Prostate gland (tissue), 2 donors: ENCODE measurements around the gene ZEB2. TPM values are rescaled to one million over a fixed set of nuclear protein-coding genes. Genes with fewer than 3 reads are reported as not detected.

ENCODE experiments used
- DNase-seq: peaks from one replicate; pipeline ENCODE4 v3.0.0-alpha.2; 2019; ENCODE audit warnings: low spot score
- H3K27ac ChIP-seq, 2 donors: fragments of 200-600 bp; sonication (generic); 2 replicates each; pipeline ENCODE4 v1.5.1; 2017 to 2019
- H3K27me3 ChIP-seq: fragments of 200-600 bp; sonication (generic); replicated peaks from 2 replicates; pipeline ENCODE4 v1.5.1; 2019; ENCODE audit not compliant: insufficient read depth
- H3K36me3 ChIP-seq, 2 donors: fragments of 200-600 bp; sonication (generic); 1 replicate in 1 of 2; 2 replicates in 1 of 2; pipeline versions ENCODE4 v1.5.1 to v1.8.1; 2017 to 2019
- H3K4me1 ChIP-seq: fragments of 200-600 bp; sonication (generic); replicated peaks from 2 replicates; pipeline ENCODE4 v1.5.1; 2019
- H3K4me3 ChIP-seq, 2 donors: fragments of 200-600 bp; sonication (generic); 2 replicates each; pipeline ENCODE4 v1.5.1; 2017 to 2019
- H3K9me3 ChIP-seq: fragments of 200-600 bp; sonication (generic); 2 replicates; pipeline ENCODE4 v1.5.1; 2017
- CTCF ChIP-seq, 4 experiments: fragments of 200-600 bp in 2 of 4; fragments of 450-650 bp in 2 of 4; sonication (generic) in 2 of 4; IDR thresholded peaks; 1 replicate in 3 of 4; 2 replicates in 1 of 4; pipeline ENCODE4 v1.5.1; 2016 to 2019; ENCODE audit warnings: antibody characterized with exemption in 4 of 4, mild to moderate bottlenecking in 2 of 4, moderate library complexity in 2 of 4
- POLR2A ChIP-seq: fragments of 450-650 bp; IDR thresholded peaks from one replicate; pipeline ENCODE4 v1.6.1; 2016; ENCODE audit warnings: antibody characterized with exemption, mild to moderate bottlenecking
- POLR2AphosphoS5 ChIP-seq: sonication (generic); formaldehyde crosslinking; IDR thresholded peaks from one replicate; pipeline ENCODE4 v1.6.1; 2017; ENCODE audit warnings: antibody characterized with exemption
- WGBS: methylation state at CpG from one replicate; pipeline ENCODE4 v1.1.5; 2018; 5-methylcytosine and 5-hydroxymethylcytosine counted together
- intact Hi-C: fragments of 100-400 bp; cut with DNase I; formaldehyde crosslinking; loops from one replicate; pipeline ENCODE4 v1.14.2; 2022
- total RNA-seq, 2 donors: library from RNA; depleted of rRNA; stranded (reverse); fragments of >200 nt; gene quantifications; one replicate each; pipeline ENCODE4 v1.1.0, GENCODE V29; 2016

ZEB2 gene
- total RNA-seq, 2 donors from 2014 or later: 13.1 to 80.4 TPM

- no peak for DNase-seq
- 59% methylated on average over 1 of the region's 1 CpG for WGBS
- H3K27ac ChIP-seq: no peak overlapping the region
- H3K9me3 ChIP-seq: no peaks in the 10 kb centered on the region
- no peaks in the 10 kb centered on the region for H3K4me1 ChIP-seq
- TF ChIP-seq POLR2A: no peak
- TF ChIP-seq POLR2AphosphoS5: no peak
- TF ChIP-seq CTCF (IDR thresholded peaks at IDR 0.05): no peak
- intact Hi-C loops: no loop called here
- H3K27me3 ChIP-seq: no peaks in the 10 kb centered on the region
- H3K4me3 ChIP-seq: no peak overlapping the region
- no peaks in the 10 kb centered on the region for H3K36me3 ChIP-seq
Observed at GRCh38 chr2:144480285-144480684, 39.6 kb downstream of the ZEB2 start.

- intact Hi-C loops: no loop called here
- TF ChIP-seq POLR2AphosphoS5: no peak
- TF ChIP-seq POLR2A: no peak
- TF ChIP-seq CTCF (IDR thresholded peaks at IDR 0.05): no peak
- Histone ChIP-seq H3K4me3 (no peak overlapping the region), H3K36me3 (no peaks in the 10 kb centered on the region), H3K4me1 (no peaks in the 10 kb centered on the region), H3K9me3 (no peaks in the 10 kb centered on the region), H3K27me3 (no peaks in the 10 kb centered on the region), H3K27ac (no peak overlapping the region)
- DNase-seq: no peak
- WGBS: 60% methylated on average over 8 of the region's 8 CpGs
Observed at GRCh38 chr2:144479659-144480058, 40.3 kb downstream of the ZEB2 start.

GRCh38 chr2:144479138-144479537, 40.8 kb downstream of the ZEB2 start:
- intact Hi-C loops: no loop called here

GRCh38 chr2:144477957-144478311, 42.0 kb downstream of the ZEB2 start:
- H3K36me3 ChIP-seq: no peaks in the 10 kb centered on the region
- H3K4me3 ChIP-seq: no peak overlapping the region
- no peaks in the 10 kb centered on the region for H3K27me3 ChIP-seq
- no peak for DNase-seq
- H3K9me3 ChIP-seq: no peaks in the 10 kb centered on the region
- TF ChIP-seq CTCF (IDR thresholded peaks at IDR 0.05) (no peak), POLR2AphosphoS5 (no peak)
- H3K27ac ChIP-seq: no peak overlapping the region
- no peaks in the 10 kb centered on the region for H3K4me1 ChIP-seq
- intact Hi-C loops: no loop called here
- 81% methylated on average over 7 of the region's 7 CpGs for WGBS

More at GRCh38 chr2:144479138-144479537, 40.8 kb downstream of the ZEB2 start:
- no peaks in the 10 kb centered on the region for H3K36me3 ChIP-seq
- no peaks in the 10 kb centered on the region for H3K4me1 ChIP-seq
- TF ChIP-seq CTCF (IDR thresholded peaks at IDR 0.05) (no peak), POLR2A (no peak), POLR2AphosphoS5 (no peak)
- no peak overlapping the region for H3K27ac ChIP-seq
- no peaks in the 10 kb centered on the region for H3K9me3 ChIP-seq
- H3K27me3 ChIP-seq: no peaks in the 10 kb centered on the region
- no peak overlapping the region for H3K4me3 ChIP-seq
- WGBS: 68% methylated on average over 4 of the region's 4 CpGs
- DNase-seq: no peak

GRCh38 chr2:144477281-144477956, 42.5 kb downstream of the ZEB2 start:
- intact Hi-C loops: no loop called here
- Histone ChIP-seq H3K27me3 (no peaks in the 10 kb centered on the region), H3K9me3 (no peaks in the 10 kb centered on the region), H3K4me1 (no peaks in the 10 kb centered on the region), H3K4me3 (no peak overlapping the region), H3K36me3 (no peaks in the 10 kb centered on the region), H3K27ac (no peak overlapping the region)
- no peak for DNase-seq
- TF ChIP-seq CTCF (IDR thresholded peaks at IDR 0.05) (no peak), POLR2A (no peak), POLR2AphosphoS5 (no peak)
- 61% methylated on average over 4 of the region's 4 CpGs for WGBS
